GM10248 (cell line): Measurements from ENCODE around the gene LARGE1.

Source experiments
- CTCF ChIA-PET: fragments of 300-600 bp; sonication (Branson Sonifier 250); formaldehyde crosslinking; extraction: SDS; loops from one replicate; lab custom pipeline; 2021; ENCODE audit warnings: antibody characterized with exemption; lab: Yijun Ruan, JAX
- POLR2A ChIA-PET: fragments of 350-650 bp; sonication (Branson Sonifier 250); formaldehyde crosslinking; extraction: SDS; loops from one replicate; lab custom pipeline; 2020; ENCODE audit warnings: antibody characterized with exemption; lab: Yijun Ruan, JAX
- DNase-seq: peaks from one replicate; pipeline ENCODE4 v3.0.0; 2012; ENCODE audit errors: extremely low spot score
- TF ChIP-seq, protein P1 (sequence below): IDR thresholded peaks from 2 replicates; pipeline ENCODE4 v1.5.1; 2012; ENCODE audit warnings: mild to moderate bottlenecking, low read depth; ENCODE audit errors: extremely low read depth, missing control alignments, control extremely low read depth

Gene LARGE1

DNA sequence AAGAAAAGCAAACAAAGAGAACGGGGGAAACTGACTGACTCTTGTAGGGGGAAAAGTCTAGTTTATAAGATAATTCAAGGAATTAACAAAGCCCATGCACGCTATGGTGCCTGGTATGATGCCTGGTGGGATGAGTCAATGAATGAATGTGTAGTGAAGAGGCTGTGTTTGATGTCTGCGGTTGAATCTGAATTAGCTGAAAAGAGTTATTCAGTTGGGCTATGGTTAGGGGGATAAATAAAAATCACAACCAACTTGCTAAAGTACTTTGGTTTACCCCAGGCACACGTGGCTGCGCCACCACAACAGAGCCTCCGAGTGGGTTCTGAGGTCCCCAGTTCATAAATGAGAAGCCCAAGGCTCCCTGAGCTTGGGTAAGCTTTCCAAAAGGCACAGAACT lies 492.8 kb downstream of the LARGE1 start:
- ChIA-PET POLR2A (no interaction called here), CTCF (interaction anchor here (0.7 to 2.7 kb wide), 9 partner anchors 10 to 136 kb away, joined by 3 to 9 read pairs (median 4); no protein-coding TSS in a partner anchor)
- TF ChIP-seq, protein P1, sequence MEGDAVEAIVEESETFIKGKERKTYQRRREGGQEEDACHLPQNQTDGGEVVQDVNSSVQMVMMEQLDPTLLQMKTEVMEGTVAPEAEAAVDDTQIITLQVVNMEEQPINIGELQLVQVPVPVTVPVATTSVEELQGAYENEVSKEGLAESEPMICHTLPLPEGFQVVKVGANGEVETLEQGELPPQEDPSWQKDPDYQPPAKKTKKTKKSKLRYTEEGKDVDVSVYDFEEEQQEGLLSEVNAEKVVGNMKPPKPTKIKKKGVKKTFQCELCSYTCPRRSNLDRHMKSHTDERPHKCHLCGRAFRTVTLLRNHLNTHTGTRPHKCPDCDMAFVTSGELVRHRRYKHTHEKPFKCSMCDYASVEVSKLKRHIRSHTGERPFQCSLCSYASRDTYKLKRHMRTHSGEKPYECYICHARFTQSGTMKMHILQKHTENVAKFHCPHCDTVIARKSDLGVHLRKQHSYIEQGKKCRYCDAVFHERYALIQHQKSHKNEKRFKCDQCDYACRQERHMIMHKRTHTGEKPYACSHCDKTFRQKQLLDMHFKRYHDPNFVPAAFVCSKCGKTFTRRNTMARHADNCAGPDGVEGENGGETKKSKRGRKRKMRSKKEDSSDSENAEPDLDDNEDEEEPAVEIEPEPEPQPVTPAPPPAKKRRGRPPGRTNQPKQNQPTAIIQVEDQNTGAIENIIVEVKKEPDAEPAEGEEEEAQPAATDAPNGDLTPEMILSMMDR: no peak
- DNase-seq: no peak

DNA sequence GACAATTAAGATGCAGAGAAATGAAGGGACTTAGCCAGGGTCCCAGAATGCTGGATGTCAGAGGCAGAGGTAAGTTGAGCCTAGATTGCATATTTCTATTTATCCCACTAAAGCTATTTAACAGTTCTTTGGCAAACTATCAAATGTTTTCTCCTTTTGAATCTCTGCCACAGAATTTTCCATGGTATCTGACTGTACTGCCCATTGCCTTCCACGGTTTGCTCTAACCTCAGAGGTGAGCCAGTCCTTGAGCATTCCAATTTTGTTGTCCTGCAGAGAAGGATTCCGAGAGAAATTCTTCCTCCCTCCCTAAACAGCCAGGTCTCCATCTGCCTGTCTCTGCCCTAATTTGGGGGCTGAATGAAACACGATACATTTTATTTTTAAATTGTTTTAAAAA lies 493.8 kb downstream of the LARGE1 start:
- ChIA-PET POLR2A (no interaction called here), CTCF (interaction anchor here (1.0 to 2.7 kb wide), 7 partner anchors 11 to 137 kb away, joined by 3 to 9 read pairs (median 5); no protein-coding TSS in a partner anchor)
- DNase-seq: no peak
- TF ChIP-seq, protein P1: no peak

DNA sequence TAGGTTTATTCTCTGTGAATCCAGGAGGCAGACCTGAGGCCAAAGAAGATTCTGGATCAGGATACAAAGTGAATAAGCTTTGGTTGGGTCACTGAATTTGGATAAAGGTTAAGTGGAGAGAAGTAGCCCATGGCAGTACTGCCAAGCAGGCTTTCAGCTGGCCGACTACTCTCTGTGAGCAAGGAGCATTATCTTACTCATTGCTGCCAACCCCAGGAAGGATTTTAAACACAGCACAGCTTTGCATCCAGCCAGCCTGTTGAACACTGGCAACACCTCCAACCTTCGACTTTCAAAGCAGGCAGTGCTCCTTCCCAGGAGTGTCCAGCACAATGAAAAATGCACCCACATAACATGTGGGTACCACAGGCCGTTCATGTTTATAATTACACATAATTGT lies 498.4 kb downstream of the LARGE1 start:
- DNase-seq: no peak
- TF ChIP-seq, protein P1: no peak
- ChIA-PET CTCF (no interaction called here), POLR2A (no interaction called here)

DNA sequence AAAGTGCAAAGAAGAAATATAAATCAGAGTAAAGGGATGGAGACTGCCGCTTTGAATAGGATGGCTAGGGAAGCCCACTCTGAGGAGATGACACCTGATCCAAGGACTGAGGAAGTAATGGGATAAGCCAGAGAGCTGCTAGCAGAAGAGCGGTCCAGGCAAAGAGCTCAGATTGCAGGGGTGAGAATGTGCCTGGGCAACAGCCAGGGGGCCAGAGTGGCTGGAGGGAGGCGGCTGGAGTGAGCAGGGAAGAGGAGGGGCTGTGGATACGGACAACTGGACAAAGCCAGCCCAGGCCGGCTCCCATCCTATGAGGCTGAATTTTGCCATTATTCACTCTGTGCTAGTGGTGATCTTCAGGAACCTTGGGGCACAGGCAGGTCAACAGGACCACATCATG lies 501.8 kb downstream of the LARGE1 start:
- TF ChIP-seq, protein P1: no peak
- DNase-seq: no peak
- ChIA-PET CTCF (no interaction called here), POLR2A (no interaction called here)

DNA sequence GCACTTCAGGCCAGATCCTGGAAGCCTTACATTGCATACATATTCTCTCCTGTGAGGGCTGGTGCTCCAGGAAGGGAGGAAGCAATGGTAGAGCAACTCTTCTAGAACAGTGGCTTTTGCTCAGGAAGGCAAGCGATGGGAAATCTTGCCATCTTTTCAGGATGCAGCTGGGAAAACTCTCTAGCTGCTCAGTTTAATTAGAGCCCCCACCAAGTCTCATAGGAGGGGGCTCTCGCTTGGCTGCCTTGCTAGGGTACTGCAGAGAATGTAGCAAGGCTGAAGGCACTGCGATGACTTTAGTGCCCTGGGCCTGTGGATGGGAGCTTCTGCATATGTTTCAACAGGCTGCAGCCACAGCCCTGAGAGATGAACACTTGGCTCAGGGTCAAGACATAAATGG lies 504.9 kb downstream of the LARGE1 start:
- POLR2A ChIA-PET: no interaction called here
- TF ChIP-seq, protein P1: no peak
- CTCF ChIA-PET: interaction anchor here (0.7 to 2.2 kb wide), 7 partner anchors 9 to 116 kb away, joined by 3 to 5 read pairs (median 3); no protein-coding TSS in a partner anchor
- no peak for DNase-seq

DNA sequence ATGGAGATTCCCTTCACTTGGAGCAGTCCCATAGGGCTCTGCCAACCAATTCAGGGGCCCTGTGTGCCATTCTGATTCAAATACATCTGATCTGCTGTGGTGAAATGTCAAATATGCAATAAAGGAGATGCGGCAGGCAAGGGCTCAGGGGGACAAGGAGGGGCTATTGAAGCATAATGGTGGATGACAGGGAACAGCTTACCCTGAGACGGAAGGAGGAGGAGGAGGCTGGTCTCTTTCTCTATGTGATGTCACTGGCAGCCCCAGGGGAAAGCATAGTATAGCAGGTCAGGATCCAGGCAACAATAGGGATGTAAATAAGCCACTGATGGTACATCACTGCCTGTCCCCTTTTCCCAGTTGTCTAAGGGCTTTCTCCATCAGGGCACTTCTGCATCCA lies 511.2 kb downstream of the LARGE1 start:
- POLR2A ChIA-PET: no interaction called here
- no peak for DNase-seq
- TF ChIP-seq, protein P1: no peak
- CTCF ChIA-PET: interaction anchor here (1.4 kb wide), 1 partner anchor 15 kb away, joined by 3 read pairs; no protein-coding TSS in a partner anchor
